SIG-M5 (cell line): ENCODE data around the gene PNKD.

Experiments
- DNase-seq: peaks from one replicate; lab custom pipeline; 2025; lab: John Stamatoyannopoulos, UW

Gene PNKD

DNA sequence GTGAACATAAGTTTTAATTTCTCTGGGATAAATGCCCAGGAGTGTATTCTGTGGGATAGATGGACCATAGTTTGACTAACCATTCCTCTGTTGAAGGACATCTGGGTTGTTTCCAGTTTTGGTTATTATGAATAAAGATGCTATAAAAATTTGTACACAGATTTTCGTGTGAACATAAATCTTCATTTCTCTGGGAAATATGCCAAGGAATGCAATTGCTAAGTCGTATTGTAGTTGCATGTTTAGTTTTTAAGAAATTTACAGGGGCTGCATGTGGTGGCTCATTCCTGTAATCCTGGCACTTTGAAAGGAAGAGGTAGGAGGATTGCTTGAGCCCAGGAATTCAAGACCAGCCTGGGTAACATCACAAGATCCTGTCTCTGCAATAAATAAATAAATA is 104.9 kb downstream of the PNKD start:
- DNase-seq = no peak

DNA sequence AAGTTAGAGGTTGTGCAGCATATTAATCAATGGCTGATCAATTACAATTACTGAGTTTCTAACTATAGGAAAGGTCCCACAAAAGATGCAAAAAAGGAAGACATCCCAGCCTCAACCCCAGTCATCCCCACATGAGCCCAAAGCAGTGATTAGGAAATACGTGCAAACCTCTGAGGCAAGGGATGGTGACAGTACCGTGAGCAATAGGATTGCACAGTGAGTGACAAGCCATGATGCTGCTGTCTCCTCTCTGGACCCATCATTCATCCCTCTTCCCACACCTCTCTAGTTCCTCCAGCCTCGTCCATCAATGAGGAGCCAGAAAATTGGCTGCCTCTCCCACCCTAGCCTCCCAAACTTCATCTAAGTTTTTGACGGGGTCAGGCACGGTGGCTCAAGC is 107.7 kb downstream of the PNKD start:
- no peak for DNase-seq

DNA sequence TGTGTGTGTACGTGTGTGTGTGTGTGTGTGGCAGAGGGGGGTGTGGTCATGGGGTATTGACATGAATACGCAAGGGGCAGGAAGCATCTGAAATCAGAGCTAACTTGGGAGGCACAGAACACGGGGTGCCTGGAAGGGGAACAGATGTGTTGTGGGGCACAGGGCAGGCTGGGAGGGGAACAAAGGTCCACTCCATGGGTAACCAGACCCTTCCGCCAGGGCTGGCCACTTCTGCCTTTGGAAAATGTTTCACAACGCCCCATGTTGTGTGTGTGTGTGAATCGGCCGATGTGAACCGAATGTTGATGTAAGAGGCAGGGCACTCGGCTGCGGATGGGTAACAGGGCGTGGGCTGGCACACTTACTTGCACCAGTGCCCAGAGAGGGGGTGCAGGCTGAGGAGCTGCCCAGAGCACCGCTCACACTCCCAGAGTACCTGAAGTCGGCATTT is 111.6 kb downstream of the PNKD start, which contains the start of gene SLC11A1:
Gene SLC11A1, plus strand, starts transcription at position 358 of the 451 bp plus-strand sequence. CDS start 96 bp downstream, outside the sequence.
- no peak for DNase-seq

DNA sequence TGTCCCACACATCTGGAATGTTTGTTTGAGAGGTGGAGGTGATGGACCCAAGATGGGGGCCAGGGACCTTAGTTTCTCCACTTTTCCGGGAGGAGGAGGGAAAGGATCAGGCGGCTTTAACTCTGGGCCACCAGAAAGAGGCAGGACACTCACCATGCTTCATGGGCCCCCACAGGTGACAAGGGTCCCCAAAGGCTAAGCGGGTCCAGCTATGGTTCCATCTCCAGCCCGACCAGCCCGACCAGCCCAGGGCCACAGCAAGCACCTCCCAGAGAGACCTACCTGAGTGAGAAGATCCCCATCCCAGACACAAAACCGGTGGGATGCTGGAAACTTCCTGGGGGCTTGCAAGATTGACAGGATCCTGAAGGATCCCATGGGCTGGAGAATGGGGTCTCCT is 112.5 kb downstream of the PNKD start:
- no peak for DNase-seq

DNA sequence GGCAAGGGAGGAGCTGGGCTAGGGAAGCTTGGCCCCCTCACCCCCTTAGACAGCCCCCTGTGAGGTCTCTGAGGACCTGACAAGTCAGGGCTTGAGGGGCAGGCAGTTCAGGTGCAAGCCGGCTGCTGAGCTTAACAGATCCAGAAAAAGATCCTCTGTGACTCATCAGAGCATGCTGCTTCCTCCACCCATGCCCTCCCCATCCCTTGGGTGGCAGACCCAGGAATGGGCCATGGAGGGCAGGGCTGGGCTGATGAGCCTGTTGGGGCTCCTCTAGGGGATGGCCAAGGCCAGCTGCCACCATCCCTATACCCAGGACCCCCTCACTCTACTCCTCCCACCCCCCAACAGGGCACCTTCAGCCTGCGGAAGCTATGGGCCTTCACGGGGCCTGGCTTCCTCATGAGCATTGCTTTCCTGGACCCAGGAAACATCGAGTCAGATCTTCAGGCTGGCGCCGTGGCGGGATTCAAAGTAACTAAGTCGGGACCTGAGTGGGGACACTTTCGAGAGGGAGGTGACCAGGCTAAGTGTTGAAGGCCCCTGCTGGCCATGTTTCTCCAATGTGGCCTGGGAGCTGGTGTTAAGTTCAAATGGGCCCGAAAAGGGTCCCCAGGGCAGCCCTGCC is 113.7 kb downstream of the PNKD start:
- DNase-seq = no peak

DNA sequence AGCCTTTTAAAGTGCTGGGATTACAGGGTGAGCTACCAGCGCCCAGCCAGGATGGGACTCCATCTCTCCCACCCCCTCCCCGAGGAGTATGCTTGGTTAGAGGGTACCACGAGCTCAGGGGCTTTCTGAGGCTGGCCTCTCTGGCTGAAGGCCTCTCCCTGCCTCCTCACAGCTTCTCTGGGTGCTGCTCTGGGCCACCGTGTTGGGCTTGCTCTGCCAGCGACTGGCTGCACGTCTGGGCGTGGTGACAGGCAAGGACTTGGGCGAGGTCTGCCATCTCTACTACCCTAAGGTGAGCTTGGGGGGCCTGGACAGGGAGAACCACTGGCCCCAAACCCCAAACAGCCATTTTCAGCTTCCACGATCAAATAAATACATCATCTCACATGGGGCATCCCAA is 114.7 kb downstream of the PNKD start:
- no peak for DNase-seq

DNA sequence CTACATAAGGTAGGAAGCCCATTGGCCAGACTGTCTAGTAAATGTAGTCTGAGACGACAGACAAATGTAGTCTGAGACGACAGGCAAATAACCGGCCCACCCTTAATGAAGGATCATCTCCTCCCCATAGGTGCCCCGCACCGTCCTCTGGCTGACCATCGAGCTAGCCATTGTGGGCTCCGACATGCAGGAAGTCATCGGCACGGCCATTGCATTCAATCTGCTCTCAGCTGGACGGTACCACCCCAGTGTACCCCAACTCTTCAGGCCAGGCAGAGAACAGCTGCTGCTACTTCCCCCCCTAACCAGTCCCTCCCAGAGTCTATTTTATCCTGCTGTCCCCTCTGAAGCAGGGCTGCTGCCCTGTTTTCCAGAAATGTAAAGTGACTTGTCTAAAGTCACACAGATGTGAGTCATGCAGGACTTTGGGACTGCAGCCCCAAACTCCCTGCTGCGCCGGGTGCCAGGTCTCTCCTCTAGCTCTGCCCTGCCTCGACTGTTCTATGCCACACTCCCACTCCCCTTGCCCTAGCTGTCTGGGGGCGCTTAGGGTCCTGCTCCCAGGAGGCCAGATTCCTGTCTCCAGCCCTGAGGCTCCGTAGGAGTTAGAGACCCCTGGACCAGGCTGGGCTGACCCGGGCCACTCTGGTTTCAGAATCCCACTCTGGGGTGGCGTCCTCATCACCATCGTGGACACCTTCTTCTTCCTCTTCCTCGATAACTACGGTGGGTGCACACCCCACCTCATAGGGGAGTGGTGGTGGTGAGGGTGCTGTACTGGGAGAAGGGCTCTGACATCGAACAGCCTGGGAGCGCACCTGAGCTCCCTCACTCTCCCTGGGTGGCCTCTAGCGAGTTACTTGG is 116.4 kb downstream of the PNKD start:
- no peak for DNase-seq

DNA sequence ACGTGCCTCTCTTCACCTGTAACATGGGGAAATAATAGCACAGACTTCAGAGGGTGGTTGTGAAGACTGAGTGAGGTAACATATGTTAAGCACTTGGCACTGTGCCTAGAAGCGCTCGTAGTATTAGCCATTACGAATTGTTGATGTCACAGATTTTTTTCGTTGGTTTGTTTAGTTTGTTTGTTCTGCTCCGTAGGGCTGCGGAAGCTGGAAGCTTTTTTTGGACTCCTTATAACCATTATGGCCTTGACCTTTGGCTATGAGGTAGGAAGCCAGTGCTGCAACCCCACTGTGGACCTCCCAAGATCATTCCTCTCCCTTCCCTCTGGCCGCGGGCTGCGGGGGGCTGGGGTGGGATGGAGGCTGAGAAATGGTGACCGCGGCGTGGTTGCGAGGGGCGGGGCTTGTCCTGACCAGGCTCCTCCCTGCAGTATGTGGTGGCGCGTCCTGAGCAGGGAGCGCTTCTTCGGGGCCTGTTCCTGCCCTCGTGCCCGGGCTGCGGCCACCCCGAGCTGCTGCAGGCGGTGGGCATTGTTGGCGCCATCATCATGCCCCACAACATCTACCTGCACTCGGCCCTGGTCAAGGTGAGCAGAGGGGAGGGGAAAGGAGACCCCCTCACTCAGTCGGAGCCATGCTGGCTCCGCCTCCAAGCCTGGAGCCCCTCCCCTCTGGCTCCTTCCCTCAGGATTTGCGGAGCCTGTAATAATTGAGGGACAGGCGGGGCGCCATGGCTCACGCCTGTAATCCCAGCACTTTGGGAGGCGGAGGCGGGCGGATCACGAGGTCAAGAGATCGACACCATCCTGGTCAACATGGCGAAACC is 117.3 kb downstream of the PNKD start:
- no peak for DNase-seq

DNA sequence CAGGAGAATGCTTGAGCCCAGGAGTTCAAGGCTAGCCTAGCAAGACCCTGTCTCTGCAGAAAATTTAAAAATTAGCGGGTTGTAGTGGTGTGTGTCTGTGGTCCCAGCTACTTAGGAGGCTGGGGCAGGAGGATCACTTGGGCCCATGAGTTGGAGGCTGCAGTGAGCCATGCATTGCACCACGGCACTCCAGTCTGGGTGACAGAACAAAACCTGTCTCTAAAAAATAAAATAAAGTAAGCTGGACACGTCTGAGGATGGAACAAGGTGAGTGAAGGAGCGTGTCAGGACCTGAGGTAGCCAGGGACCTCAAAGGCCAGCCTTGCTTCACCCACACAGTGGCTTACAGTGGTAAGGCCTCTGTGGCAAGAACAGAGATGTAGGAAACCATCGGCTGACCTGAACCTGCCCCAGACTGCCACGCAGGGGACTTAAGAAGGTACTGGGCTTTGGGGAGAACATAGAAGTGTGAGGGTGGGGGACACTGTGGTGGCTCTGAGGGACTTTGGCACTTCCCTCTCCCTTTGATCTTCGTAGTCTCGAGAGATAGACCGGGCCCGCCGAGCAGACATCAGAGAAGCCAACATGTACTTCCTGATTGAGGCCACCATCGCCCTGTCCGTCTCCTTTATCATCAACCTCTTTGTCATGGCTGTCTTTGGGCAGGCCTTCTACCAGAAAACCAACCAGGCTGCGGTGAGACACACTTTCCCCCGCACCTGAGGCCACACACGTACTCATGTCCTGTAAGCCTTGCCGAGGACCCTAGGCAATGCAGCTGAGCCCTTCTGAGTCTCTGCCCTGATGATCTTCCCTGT is 119.2 kb downstream of the PNKD start:
- DNase-seq = no peak

DNA sequence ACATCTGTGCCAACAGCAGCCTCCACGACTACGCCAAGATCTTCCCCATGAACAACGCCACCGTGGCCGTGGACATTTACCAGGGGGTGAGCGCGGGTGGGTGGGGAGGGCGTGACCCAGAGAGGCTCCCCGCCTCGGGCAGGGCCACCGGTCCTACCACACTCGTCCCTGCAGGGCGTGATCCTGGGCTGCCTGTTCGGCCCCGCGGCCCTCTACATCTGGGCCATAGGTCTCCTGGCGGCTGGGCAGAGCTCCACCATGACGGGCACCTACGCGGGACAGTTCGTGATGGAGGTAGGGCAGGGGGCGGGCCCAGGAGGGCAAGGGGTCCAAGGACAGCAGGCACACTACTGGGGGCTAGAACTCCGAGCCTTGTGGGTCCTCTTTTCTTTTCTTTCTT is 120.9 kb downstream of the PNKD start:
- DNase-seq = no peak

DNA sequence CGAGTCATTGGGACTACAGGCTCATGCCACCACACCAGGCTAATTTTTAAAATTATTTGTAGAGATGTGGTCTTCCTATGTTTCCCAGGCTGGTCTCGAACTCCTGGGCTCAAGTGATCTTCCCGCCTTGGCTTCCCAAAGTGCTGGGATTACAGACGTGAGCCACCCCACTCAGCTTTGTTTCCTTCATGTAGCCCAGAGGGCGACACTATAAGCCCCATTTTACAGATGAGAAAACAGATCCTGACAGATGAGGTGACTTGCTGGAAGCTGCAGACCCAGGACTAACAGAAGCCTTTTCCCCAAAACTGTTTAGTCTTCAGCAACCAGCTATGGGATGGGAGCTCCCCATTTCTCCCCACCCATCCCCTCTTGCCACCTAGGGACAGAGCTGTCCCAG is 122.1 kb downstream of the PNKD start:
- no peak for DNase-seq

DNA sequence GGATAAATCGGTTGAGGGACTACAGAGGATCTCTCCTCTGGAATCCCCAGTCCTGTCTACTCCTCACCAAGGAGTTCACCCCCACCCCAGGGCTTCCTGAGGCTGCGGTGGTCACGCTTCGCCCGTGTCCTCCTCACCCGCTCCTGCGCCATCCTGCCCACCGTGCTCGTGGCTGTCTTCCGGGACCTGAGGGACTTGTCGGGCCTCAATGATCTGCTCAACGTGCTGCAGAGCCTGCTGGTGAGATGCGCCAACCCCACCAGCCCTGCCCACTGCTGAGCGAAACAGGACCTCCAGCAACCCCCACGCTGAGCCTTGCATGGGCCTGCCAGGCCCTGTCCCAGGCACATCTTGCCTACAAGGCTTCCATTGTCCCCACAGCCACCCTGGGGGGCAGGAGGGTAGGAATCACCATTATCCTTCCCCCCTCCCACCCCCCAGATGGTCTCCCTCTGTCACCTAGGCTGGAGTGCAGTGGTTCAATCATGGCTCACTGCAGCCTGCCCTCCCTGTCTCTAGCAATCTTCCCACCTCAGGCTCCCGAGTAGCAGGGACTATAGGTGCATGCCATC is 122.7 kb downstream of the PNKD start:
- DNase-seq = no peak

DNA sequence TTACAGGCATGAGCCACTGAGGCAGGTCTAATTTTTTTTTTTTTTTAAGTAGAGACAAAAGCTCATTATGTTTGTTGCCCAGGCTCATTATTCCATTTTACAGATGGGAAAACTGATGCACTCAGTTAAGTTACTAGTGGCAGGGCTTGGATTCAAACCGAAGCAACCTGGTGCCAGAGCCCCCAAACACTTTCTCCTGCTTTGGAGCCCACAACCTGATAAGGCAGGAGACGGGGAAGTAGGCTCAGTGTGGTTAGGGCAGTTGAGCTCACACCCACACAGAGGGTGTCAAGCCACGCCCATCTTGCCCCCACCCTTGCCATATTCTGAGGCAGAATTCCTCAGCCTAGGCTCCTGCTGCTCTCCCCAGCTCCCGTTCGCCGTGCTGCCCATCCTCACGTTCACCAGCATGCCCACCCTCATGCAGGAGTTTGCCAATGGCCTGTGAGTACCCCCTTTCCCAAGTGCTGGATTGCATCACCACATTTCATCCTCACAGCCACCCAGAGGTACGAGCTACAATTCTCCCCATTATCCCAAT is 123.5 kb downstream of the PNKD start:
- no peak for DNase-seq

DNA sequence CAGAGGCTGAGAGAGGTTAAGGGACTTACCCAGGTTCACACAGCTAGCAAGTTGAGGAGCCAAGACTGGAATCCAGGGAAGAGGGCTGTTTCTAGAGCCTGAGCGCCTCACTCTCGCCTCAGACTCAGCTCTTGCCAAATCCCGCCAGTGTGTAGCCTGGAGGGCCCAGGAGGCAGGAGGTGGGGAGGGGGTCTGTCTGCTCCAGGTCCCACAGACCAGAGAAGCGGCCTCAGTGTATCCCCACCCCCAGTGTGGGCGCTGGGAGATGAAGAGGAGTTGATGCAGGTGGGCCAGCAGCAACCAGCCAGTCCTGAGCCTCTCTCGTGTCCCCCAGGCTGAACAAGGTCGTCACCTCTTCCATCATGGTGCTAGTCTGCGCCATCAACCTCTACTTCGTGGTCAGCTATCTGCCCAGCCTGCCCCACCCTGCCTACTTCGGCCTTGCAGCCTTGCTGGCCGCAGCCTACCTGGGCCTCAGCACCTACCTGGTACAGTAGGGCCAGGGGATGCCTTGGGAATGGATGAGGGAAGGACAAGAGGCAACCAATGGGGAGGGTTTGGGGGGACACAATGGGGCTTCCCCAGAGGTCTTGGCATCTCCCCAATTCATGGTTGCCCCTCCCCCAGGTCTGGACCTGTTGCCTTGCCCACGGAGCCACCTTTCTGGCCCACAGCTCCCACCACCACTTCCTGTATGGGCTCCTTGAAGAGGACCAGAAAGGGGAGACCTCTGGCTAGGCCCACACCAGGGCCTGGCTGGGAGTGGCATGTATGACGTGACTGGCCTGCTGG is 124.2 kb downstream of the PNKD start:
- no peak for DNase-seq

DNA sequence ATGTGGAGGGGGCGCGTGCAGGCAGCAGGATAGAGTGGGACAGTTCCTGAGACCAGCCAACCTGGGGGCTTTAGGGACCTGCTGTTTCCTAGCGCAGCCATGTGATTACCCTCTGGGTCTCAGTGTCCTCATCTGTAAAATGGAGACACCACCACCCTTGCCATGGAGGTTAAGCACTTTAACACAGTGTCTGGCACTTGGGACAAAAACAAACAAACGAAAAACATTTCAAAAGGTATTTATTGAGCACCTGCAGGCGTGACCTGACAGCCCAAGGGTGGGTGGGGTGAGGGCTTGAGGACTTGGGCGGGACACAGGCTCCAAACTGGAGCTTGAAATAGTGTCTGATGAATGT is 124.7 kb downstream of the PNKD start:
- no peak for DNase-seq

DNA sequence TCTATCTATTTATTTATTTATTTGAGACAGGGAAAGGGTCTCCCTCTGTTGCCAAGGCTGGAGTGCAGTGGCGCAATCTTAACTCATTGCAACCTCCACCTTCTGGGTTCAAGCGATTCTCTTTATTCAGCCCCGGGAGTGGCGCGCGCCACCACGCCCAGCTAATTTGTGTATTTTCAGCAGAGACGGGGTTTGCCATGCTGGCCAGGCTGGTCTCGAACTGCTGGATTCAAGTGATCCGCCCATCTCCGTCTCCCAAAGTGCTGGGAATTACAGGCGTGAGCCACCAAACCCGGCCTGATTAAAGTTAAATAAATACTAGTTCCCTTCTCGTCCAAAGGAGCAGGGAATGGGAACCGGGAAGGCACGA is 125.1 kb downstream of the PNKD start:
- no peak for DNase-seq

DNA sequence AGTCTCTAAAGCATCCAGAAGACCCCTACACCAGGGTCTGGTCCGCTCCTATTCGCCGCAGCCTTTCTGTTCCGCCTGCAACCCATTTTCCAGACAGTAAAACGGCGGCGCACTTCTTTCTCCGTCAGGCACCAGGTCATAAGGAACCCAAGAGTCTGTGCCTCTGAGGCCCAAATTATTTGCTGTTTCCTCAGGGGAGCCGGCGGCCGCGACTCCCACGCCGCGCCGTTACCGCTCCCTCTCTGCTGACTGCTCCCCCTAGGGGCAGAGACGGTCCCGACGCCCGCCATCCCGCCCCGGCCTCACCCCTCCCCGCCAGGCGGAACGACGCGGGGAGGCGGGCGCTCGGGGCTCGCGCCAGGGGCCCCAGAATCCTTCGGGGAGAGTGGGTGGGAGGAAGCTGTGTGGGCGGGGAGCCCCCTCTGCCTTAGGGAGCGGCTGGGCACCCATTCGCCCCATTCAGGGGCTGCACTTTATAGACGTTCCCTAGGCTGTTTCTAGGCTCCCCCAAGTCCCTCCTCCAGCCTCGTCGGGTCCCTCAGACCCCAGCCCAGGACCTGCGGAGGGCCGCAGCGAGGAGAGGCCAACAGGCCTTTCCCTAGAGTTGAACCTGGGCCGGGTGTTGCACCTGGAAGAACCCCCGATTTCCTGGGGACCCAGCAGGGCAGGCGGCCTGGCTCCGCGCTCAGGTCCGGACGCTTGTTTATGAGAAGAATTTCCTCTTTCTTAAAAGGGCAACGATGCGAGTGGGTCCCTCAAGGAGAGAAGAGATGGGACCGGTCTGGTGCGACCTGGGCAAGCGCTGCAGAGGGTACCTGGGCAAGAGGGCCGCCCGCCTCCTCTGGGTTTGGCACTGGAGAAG is 125.7 kb downstream of the PNKD start:
- DNase-seq = peak; percentile 95
